Hippocampal formation (tissue), 2 donors: Measurements from ENCODE around the gene PPP1R13B.

ENCODE experiments used
- DNase-seq, 2 donors: peaks; one replicate each; lab custom pipeline; 2025; lab: John Stamatoyannopoulos, UW

The PPP1R13B gene

DNA sequence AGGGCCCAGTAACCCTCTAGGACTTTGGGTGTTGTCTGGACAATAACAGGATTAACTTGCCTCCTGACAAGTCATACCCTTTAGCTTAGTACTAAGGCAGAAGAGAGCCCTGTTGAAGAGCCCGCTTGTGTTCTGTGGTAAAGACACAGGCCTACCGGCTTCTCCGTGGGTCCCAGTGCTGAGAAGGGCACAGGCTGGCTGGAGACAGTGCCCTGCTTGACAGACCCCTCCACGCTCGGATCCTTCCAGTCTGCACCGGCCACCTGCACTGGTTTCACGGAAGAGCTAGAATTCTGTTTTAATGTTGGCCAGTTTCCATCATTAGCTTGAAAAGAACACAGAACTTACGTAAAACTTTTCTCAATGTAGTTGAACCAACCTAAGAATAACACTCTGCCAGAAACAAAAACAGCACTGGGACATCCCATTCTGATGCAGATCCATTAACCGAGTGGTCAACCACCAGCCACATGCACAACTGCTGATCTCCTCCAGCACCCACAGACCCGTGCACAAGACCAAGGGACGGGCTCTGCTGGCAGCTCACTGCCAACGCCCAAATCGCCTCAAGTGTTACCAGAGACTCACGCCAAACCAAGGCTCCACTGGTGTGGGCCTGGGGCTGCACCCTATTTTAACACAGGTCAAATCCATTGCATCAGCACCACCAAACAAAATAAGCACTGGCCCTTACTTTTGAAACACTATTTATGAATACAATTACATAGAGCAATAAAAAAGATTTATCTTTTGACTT lies 104.7 kb downstream of the PPP1R13B start:
- no peak for DNase-seq

DNA sequence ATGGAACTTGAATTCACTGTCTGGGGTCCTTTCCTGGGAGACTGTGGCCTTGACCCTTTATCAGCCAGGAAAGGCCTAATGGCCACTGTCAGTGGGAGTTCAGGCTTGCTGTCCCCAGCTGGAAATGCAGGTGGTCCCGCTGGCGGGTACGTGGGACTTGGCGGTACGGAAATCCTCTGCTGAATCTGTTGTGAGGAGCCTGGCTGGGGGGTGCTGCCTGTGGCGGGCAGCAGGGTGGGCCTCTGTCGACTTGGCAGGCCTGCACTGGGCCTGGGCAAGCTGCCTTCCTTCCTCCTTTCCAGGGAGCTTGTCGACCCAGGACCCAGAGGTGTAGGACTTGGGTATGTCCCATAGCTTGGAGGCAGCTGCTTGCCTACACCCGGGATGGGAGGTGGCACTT lies 105.5 kb downstream of the PPP1R13B start:
- DNase-seq = no peak

DNA sequence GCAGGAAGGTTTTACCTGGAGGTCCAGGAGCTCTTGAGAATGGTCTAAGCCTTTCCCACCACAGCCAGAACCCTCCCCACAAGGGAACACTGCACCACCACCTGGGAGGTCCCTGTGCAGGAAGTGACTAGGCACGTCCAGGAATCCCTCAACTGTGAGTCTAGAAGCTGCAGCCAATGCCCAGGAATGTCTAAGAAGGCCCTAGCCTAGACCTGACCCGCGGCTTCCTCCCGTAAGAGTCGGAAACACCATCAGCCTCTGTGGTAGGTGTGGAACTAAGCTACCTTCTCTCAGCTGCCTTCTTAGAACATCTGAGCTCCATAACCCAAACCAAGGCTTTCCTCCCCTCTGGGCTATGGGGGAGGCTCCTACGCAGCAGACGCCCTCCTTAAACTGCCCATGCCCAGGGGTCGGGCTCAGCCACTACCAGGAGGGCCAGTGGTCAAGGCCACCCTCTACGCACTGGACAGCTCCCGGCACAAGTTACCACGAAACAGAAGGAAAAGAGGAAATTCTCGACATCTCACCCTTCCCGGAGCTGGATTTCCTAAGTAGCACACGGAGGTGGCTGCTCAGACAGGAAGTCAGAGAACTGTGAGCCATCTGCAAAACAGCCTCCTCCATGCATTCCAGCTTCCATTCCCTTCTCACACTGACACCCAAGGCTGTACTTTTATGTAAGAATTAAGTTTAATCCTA lies 106.2 kb downstream of the PPP1R13B start:
- DNase-seq = no peak

DNA sequence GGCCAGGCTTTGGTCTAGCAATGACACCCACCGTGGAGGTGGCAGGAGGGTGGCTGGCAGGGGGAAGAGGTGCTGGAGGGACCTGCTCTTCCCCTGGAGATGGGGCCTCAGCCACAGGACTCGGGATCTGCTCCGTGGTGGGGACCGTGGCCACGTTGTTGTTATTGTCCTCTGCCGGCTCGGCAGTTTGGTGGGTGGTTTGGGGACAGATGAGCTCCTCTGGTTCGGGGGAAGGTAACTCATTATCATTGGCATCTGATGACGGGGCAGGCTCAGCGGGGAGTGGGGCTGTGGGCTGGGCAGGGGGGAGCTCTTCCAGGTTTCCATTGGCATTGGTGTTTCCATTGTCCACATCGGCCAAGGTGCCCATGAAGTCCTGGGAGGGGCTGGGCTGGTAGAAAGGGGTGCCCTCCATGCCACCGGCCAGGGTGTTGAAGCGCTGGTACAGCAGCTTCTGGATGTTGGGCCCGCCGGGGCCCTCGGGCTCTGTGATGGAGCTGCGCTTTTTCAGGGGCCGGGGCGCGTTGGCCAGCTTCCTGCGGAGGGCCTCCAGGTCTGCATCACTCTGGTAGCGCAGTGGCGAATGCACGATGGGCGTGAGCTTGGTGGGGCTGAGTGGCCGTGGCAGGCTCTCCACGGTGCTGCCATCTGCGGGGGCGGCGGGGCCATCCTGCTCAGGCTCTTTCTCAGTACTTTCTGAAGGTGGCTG lies 107.4 kb downstream of the PPP1R13B start:
- DNase-seq = no peak

DNA sequence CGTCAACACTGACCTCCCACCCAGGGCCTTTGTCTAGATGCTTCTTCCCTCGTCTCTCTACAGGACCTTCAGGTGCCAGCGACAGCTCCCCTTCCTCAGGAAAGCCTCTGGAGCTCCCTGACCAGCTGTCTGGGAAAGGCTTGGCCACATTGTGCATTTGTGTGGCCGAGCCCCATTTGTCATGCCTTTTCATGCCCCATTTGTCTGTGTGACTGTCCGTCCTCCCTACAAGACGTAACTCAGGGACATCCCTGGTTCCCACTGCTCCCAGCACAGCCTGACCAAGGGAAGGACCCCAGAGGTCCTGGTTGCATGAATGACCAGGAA lies 107.9 kb downstream of the PPP1R13B start:
- no peak for DNase-seq

DNA sequence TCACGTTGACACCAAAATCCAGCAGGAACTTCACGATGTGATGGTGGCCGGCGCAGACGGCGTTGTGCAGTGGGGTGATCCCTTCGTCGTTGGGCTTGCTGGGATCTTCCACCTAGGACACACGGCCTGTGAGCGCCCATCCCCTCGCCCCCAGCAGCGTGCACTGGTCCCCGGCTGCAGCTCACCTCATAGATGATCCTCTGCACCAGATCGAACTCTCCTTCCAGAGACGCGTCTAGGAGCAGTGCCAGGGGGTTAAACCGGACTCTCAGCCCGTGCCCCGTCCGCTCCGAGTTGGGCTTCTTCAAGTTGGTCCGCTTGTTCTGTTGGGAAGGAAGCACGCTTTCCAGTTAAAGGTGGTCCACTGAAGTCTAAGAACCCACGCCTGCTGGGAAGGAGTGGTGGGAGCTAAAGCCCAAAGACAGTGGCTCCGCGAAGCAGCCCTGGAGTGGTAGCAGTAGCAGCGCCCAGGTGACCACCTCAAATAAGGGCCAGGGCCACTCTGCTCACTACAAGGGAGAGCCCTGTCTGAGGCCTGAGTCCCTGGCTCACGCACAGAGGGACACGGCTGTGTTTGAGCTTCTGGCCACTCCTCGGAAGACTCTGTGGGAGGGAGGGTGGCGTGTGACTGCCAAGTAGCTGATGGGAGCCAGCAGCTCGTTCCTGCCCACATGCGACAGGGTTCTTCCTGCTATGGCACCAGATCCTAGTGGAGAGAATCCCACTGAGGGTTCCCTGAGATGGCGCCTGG lies 108.5 kb downstream of the PPP1R13B start:
- DNase-seq = no peak

DNA sequence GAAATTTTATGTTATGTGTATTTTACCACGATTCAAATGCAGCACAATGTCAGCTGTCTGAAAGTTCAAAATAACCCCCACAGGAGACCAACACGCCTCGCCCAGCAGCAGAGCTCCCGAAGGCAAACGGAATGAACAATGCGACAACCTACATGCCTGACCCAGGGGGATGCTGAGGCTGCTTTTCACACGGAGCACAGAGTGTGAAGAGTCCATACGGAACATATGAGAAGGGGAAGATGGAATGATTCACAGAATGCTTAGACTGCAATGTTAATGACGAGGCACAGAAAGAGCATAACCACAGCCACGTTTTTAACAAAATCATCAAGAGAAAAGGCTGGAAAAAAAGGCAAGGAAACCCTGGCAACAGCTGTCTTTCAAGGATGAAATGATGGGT lies 109.2 kb downstream of the PPP1R13B start:
- no peak for DNase-seq

DNA sequence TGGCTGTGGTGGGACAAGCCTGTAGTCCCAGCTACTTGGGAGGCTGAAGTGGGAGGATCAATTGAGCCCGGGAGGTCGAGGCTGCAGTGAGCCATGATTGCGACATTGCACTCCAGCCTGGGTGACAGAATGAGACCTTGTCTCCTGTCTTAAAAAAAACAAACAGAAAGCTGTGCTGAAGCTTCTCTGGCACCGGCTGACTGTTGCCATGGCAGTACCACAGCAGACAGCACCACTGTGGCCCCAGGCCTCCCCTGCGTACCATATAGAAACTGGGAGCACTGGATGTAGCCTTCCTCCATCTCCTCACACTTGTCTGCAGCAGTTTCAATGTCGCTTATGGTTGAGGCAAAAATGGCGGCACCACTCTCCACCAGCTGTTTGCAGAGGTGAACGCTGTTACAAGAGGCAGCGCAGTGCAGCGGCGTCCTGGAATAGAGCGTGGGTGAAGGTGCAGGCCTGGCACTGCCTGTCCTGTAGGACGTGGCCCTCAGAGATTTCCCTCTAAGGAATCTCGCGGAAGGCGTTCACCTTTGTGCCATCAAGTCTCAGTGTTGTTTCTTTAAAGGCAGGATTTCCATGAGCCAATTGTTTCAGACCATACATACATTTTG lies 109.8 kb downstream of the PPP1R13B start:
- no peak for DNase-seq

DNA sequence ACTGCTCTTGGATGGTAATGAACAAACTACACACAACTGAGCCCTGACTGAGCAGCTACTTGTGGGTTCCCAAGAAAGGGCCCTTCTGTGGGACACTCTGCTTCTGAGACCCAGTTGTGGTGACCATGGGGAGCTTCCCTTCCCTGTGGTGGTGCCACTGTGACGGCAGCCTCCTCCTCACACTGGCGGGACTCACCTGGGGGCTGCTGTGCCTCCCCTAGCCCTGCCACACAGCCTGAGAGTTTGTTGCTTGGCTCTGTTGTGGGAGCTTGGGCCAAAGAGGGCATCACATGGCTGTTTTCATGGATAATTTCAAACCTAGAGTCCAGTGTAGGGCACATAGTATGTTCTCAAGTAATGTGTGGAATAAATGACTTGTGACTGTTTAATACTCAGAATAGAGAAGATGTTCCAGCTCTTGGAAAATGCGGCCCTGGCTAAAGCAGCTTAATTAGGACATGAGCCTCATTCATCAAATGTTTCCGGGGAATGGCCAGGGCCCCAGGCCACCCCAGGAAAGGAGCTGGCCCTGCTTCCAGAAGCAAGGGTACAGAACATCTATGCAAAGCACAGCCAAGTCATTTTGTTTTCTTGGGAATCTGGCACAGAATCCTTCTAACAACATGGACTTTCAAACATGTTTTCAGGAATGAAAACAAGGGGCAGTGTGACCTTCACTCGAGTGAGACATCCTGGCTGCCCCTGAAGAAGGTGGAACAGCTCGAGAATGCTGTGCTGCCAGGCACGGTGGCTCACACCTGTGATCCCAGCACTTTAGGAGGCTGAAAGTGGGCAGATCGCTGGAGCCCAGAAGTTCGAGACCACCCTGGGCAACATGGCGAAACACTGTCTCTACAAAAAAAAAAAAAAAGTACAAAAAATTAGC lies 110.6 kb downstream of the PPP1R13B start:
- no peak for DNase-seq

DNA sequence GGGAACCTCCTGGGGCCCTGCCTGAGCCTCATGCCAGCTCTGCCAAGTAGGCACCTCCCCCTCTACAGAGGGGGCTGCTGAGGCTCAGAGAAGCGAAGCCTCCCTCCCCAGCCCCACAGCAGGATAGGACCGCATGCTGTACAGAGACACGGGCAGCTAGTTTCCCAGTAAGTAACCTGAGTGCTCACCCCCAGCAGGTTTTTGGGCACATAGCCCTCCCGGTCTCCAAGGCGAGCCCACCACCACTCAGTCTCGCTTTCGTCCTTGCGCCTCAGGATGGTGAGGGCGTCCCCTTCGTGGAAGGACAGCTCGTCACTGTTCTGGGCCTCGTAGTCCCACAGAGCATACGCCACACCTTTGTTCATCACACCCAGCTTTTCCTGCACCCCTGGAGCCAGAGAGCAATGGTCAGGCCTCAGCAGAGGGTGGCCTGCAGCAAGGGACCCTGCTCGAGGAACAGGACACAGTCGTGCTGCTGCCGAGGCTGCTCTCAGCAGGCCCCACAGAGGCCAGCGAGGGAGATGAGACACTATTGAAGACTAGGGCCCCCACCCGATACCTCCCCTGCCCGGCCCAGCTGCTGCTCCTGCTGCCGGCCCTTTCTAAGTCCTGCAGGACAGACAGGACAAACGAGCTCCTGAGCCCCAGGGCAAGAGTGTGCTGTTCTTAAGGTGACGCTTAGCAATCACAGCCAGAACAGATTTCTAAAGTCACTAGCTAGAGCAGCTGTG lies 111.4 kb downstream of the PPP1R13B start:
- no peak for DNase-seq

DNA sequence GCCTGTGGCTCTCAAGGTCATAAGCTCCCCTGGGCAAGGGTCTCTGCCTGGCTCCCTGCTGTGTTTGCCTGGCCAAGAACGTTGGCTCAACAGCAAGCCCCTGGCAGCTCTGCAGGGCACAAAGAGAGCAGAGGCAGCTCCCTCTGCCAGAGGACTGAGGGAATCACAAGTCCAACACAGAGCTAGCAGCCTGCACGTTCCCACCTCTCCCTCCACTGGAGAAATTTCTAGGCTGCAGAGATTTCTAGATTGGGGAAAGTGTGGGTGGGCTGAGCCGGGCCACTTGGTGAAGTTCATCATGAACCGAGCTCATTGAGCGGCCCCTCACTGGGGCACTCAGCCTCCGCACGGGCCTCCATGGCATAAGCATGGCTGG lies 111.9 kb downstream of the PPP1R13B start:
- no peak for DNase-seq

DNA sequence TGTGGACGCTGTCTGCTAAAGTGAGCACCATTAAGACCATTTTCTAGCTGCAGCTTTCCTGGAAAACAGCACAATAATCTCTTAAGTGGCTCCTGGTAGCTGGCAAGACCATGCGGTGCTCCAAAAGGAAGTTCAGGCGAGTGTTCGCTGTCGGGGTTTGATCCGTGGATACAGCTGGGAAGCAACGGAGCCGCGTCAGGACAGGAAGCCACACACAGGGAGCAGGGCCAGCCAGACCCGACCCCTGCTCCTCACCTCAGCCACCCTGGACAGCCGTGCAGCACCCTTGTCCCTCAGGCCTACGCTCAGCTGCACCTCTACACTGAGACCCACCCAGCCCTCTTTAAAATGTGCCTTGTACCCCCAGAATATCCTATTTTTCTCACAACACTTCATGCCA lies 112.4 kb downstream of the PPP1R13B start:
- no peak for DNase-seq

DNA sequence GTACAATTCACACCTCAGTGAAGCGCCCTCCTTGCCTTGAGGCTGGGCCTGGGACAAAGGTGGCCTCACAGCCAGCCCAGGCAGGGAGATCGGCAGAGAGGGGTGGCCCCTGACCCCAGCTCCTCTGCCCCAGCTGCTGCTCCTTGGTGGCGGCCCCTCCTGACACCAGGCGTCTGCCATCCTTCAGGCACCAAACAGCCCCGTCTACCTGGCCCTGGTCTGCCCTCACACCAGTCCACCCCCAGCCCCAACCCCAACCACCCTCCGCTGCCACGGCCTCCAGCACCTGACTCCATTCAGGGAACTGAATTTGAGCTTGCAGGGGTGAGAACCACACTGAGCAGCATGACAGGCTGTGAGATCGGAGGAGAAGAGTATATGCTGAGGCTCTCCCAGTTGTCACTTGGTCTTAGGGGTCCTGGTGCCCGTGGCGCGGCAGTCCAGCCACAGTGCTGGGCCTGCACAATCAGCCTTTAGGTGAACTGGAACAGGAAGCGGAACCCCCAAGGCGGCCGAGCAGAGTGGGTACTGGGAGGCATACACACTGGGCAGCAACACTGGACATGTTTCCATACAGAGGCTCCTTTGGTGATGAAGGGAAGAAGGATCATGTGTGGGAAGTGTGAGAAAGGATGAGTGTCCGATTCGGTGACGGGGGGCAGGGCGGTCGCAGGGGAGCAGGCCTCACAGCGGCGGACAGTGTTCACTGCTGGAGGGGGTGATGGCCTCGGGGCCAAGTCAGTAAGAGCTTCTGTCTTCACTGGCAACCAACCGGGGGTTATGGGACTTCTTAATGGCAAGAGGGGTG lies 113.1 kb downstream of the PPP1R13B start:
- DNase-seq = no peak

DNA sequence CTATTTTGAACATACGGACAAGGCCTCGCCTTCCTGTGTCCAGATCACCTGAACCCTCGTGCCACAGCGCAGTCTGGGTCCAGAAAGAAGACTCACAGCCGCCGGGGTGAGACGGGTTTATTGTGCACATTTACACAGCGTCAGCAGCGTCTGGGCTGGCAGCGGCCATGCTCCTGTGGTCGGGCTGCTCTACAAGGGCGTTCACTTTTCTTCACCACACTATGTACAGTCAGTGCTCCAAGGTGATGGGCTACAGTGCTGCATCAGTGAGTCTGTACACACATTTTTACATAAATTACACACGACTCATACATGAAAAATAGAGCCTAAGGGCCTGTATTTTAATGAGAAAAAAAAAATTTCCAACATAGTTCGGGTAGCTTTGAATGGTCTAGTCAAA lies 113.7 kb downstream of the PPP1R13B start:
- no peak for DNase-seq

DNA sequence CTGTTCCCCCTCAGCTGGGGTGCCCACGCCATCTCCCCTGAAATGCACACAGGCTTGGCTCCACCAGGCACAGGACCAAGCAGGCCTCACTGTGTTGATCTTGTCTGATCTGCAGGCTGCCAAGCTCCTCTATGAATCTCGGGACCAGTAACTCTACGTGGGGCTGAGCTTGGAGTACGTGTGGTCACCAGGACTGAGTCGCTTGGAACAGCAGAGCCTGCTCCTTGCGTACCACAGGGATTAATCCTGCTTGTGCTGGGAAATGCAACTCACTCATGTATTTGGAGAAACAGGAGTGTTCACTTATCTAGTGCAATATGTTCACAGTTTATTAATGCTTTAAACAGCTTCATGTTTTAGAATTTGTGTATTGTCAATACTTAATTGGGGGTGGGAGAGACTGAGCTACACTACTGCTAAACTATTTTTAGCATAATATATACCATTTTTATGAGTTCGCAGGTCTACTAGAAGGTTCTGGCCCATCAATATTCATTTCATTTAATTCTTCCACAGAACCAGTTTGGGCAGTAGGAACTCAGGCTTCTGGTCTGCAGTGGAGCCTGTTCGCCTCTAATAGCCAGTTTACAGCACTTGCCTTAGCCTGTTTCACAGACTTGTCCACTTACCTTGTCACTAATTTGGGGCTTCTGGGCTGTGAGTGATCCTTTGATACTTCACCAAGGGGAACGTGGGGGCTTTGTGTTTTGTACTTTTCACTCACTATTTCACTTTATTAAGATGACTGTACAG lies 114.3 kb downstream of the PPP1R13B start:
- DNase-seq = no peak

DNA sequence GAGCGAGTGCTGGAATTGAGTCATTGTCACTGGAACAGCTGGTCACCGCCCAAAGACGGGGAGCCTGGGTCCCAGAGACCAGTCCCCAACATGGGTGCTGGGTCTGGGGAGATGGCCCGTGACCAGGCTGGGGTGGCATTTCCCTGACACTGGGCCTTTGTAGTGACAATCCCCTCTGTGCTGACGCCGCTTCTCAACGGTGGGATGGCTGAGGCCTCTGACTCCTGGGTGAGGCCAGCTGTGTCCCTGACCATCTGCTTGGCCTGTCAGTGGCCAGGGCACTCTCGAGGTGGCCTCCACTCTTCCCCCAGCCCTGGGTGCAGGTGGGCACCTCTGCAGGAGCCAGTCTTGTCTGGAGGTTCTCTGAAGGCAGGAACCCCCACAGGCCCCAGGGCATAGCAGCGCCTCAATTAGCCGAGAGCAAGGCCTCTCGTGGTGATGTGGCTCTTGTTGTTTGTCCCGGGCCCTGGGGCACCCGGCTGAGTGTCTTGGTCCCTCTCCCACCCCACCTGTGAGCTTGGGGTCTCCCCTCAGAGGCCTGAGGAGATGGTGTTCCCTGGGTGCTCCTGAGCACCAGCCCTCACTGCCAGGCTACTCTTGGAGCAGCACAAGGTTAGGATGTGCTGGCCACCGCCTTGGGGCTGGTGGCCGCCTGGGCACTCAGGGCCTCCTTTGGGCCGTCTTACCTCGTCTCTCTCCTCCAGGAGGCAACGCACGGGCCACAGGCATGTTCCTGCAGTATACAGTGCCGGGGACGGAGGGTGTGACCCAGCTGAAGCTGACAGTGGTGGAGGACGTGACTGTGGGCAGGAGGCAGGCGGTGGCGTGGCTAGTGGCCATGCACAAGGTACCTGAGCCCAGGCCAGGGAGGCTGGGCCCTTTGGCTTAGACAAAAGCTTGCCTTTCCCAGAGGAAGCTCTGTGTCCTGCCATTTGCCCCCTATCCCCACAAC lies 115.2 kb downstream of the PPP1R13B start:
- no peak for DNase-seq

DNA sequence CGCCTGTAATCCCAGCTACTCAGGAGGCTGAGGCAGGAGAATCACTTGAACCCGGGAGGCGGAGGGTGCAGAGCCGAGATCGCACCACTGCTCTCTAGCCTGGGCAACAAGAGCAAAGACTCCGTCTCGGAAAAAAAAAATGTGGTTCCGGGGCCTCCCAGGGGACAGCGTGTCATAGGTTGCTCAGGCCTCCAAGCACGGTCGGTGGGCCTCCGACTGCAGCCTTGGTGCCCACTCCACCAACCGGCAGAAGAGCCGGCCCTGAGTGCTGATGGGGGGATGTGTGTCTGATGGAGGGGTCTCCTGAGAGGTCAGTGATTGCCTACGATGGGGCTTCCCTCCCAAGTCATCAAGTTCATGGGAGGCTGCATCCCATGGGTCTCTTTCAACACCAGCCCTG lies 115.9 kb downstream of the PPP1R13B start:
- no peak for DNase-seq
